Prostate gland (tissue), 2 donors: Measurements from ENCODE around the gene VSIG10L.

Experiments used
- POLR2A ChIP-seq: fragments of 450-650 bp; IDR thresholded peaks from one replicate; pipeline ENCODE4 v1.6.1; 2016; ENCODE audit warnings: antibody characterized with exemption, mild to moderate bottlenecking
- POLR2AphosphoS5 ChIP-seq: sonication (generic); formaldehyde crosslinking; IDR thresholded peaks from one replicate; pipeline ENCODE4 v1.6.1; 2017; ENCODE audit warnings: antibody characterized with exemption
- TF ChIP-seq, protein P1 (sequence below), 4 experiments: fragments of 200-600 bp in 2 of 4; fragments of 450-650 bp in 2 of 4; sonication (generic) in 2 of 4; IDR thresholded peaks; 1 replicate in 3 of 4; 2 replicates in 1 of 4; pipeline ENCODE4 v1.5.1; 2016 to 2019; ENCODE audit warnings: antibody characterized with exemption in 4 of 4, mild to moderate bottlenecking in 2 of 4, moderate library complexity in 2 of 4

DNA sequence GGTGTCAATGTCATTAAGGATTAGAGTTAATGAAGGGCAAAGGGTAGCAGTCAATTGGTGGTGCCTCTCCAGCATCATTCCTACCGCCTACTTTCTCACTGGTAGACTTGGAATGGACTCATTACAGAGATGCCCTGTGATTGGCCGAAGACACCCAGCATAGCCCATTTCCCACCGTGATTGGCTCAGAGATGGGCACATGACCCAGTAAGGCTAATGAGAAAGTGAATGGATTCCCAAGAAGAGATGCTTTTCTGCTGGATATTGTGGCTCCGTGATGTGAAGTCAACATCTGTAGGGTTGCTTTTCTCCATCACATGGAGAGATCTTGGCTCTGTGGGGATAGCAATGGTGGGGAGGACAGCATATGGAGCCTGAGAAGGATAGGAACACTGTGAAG, 11.6 kb downstream of the VSIG10L start:
- TF ChIP-seq POLR2A = no peak
- TF ChIP-seq, protein P1, sequence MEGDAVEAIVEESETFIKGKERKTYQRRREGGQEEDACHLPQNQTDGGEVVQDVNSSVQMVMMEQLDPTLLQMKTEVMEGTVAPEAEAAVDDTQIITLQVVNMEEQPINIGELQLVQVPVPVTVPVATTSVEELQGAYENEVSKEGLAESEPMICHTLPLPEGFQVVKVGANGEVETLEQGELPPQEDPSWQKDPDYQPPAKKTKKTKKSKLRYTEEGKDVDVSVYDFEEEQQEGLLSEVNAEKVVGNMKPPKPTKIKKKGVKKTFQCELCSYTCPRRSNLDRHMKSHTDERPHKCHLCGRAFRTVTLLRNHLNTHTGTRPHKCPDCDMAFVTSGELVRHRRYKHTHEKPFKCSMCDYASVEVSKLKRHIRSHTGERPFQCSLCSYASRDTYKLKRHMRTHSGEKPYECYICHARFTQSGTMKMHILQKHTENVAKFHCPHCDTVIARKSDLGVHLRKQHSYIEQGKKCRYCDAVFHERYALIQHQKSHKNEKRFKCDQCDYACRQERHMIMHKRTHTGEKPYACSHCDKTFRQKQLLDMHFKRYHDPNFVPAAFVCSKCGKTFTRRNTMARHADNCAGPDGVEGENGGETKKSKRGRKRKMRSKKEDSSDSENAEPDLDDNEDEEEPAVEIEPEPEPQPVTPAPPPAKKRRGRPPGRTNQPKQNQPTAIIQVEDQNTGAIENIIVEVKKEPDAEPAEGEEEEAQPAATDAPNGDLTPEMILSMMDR (IDR thresholded peaks at IDR 0.05) = no peak
- TF ChIP-seq POLR2AphosphoS5 = no peak
